Measurements from ENCODE around the gene TSPAN10. TPM values are rescaled to one million over a fixed set of nuclear protein-coding genes. Genes with fewer than 3 reads are reported as not detected.

The TSPAN10 gene
- total RNA-seq, 1 donor from 2014 or later, result 0.29 TPM

- DNase-seq (ENCODE audit: low spot score), result no peak
Observed at GRCh38 chr17:81686614-81687013, 49.6 kb downstream of the TSPAN10 start.

GRCh38 chr17:81687770-81688541 is 51.0 kb downstream of the TSPAN10 start:
- no peak for DNase-seq (ENCODE audit: low spot score)

GRCh38 chr17:81688616-81689015 is 51.6 kb downstream of the TSPAN10 start:
- no peak for DNase-seq (ENCODE audit: low spot score)

- no peak for DNase-seq (ENCODE audit: low spot score)
Observed at GRCh38 chr17:81690066-81690465, 53.1 kb downstream of the TSPAN10 start.

- no peak for DNase-seq (ENCODE audit: low spot score)
Observed at GRCh38 chr17:81690549-81690948, 53.6 kb downstream of the TSPAN10 start.

- no peak for DNase-seq (ENCODE audit: low spot score)
Observed at GRCh38 chr17:81691196-81691595, 54.2 kb downstream of the TSPAN10 start.

GRCh38 chr17:81691608-81692007 is 54.6 kb downstream of the TSPAN10 start:
- no peak for DNase-seq (ENCODE audit: low spot score)

- DNase-seq (ENCODE audit: low spot score), result no peak
Observed at GRCh38 chr17:81693509-81694210, 56.7 kb downstream of the TSPAN10 start.

GRCh38 chr17:81694810-81695209 is 57.8 kb downstream of the TSPAN10 start:
- DNase-seq (ENCODE audit: low spot score), result no peak

GRCh38 chr17:81695211-81695610 is 58.2 kb downstream of the TSPAN10 start:
- no peak for DNase-seq (ENCODE audit: low spot score)

- no peak for DNase-seq (ENCODE audit: low spot score)
Observed at GRCh38 chr17:81695801-81696200, 58.8 kb downstream of the TSPAN10 start.

GRCh38 chr17:81696218-81696941 is 59.4 kb downstream of the TSPAN10 start:
- DNase-seq (ENCODE audit: low spot score), result no peak

- no peak for DNase-seq (ENCODE audit: low spot score)
Observed at GRCh38 chr17:81697261-81698044, 60.5 kb downstream of the TSPAN10 start.

Small RNA genes within 50 kb of the gene (microRNA-seq; reads per million reads assigned to microRNA genes)
- not detected for gene MIR6786 (ENCODE audit: borderline number of aligned reads)

Other genes with a start within 250 kb of the TSPAN10 start
- gene BAHCC1, start 241.7 kb upstream of the TSPAN10 start, total RNA-seq, result 11.0 TPM
- 1,641 TPM for gene ACTG1, start 124.4 kb upstream of the TSPAN10 start, total RNA-seq
- gene FSCN2, start 108.8 kb upstream of the TSPAN10 start, total RNA-seq, result 0.39 TPM
- 25.5 TPM for gene FAAP100, start 84.8 kb upstream of the TSPAN10 start, total RNA-seq
- gene NPLOC4, start 84 bp upstream of the TSPAN10 start, total RNA-seq, result 129 TPM
- 1.3 TPM for gene PDE6G, start 19.3 kb downstream of the TSPAN10 start, total RNA-seq
- 27.5 TPM for gene OXLD1, start 29.4 kb downstream of the TSPAN10 start, total RNA-seq
- 11.9 TPM for gene CCDC137, start 29.5 kb downstream of the TSPAN10 start, total RNA-seq
- gene ARL16, start 46.6 kb downstream of the TSPAN10 start, total RNA-seq, result 25.0 TPM
- gene HGS, start 46.8 kb downstream of the TSPAN10 start, total RNA-seq, result 109 TPM
- gene MRPL12, start 66.2 kb downstream of the TSPAN10 start, total RNA-seq, result 60.7 TPM
- gene SLC25A10, start 75.1 kb downstream of the TSPAN10 start, total RNA-seq, result 17.0 TPM
- 0.26 TPM for gene GCGR, start 167.0 kb downstream of the TSPAN10 start, total RNA-seq
- 63.2 TPM for gene MCRIP1, start 196.1 kb downstream of the TSPAN10 start, total RNA-seq
- not detected for gene PPP1R27, start 197.9 kb downstream of the TSPAN10 start, total RNA-seq
- 575 TPM for gene P4HB, start 223.3 kb downstream of the TSPAN10 start, total RNA-seq
- 521 TPM for gene ARHGDIA, start 234.1 kb downstream of the TSPAN10 start, total RNA-seq

All from mesenteric fat pad (tissue), 1 donor.